IMR-90 (cell line): Measurements from ENCODE around the gene RNASE1. TPM values are rescaled to one million over a fixed set of nuclear protein-coding genes. Genes with fewer than 3 reads are reported as not detected.

Source experiments
- ATAC-seq: fragments of 200-7000 bp; cut with Tn5 transposase; 2 replicates; pipeline ENCODE4 v1.9.1; 2020; ENCODE audit warnings: low read depth, mild to moderate bottlenecking, moderate library complexity
- Bru-seq: library from RNA; stranded (reverse); fragments of 400-500 nt; gene quantifications from one replicate; lab custom pipeline; 2021; lab: Mats Ljungman, UMichigan
- BruChase-seq, 2 experiments: library from RNA; stranded (reverse); fragments of 400-500 nt; gene quantifications; one replicate each; lab custom pipeline; 2021; lab: Mats Ljungman, UMichigan
- BruUV-seq: library from RNA; stranded (reverse); fragments of 400-500 nt; replicated peaks from 2 replicates; lab custom pipeline; 2021; lab: Mats Ljungman, UMichigan
- CTCF ChIA-PET: fragments of 300-600 bp; formaldehyde crosslinking; extraction: SDS; loops from one replicate; lab custom pipeline; 2021; ENCODE audit warnings: antibody characterized with exemption; lab: Yijun Ruan, JAX
- POLR2A ChIA-PET: fragments of 300-600 bp; sonication (Branson Sonifier 250); formaldehyde crosslinking; loops from one replicate; lab custom pipeline; 2022; ENCODE audit warnings: antibody characterized with exemption; ENCODE audit not compliant: unreplicated experiment; lab: Charles Lee
- DNase-seq: peaks from one replicate; pipeline ENCODE4 v3.0.0; 2013
- H2AFZ ChIP-seq: replicated peaks from 2 replicates; pipeline ENCODE3; 2013; ENCODE audit warnings: low read length, mild to moderate bottlenecking; ENCODE audit not compliant: poor library complexity
- H2AK5ac ChIP-seq: 2 replicates; pipeline ENCODE4 v1.6.1; 2013; ENCODE audit warnings: low read depth, low read length, inconsistent platforms
- H2AK9ac ChIP-seq: replicated peaks from 2 replicates; pipeline ENCODE3; 2013; ENCODE audit warnings: mild to moderate bottlenecking, low read depth, low read length, moderate library complexity; ENCODE audit not compliant: poor library complexity
- H2BK120ac ChIP-seq: 2 replicates; pipeline ENCODE4 v1.6.1; 2013; ENCODE audit warnings: low read depth, low read length, inconsistent platforms
- H2BK15ac ChIP-seq: 3 replicates; pipeline ENCODE4 v1.6.1; 2013; ENCODE audit warnings: low read depth, low read length, inconsistent platforms
- H2BK20ac ChIP-seq: 2 replicates; pipeline ENCODE4 v1.6.1; 2013; ENCODE audit warnings: low read depth, mild to moderate bottlenecking, inconsistent platforms, low read length, moderate library complexity
- H2BK5ac ChIP-seq: 2 replicates; pipeline ENCODE4 v1.6.1; 2013; ENCODE audit warnings: mild to moderate bottlenecking, low read depth, low read length, inconsistent platforms; ENCODE audit not compliant: poor library complexity, severe bottlenecking
- H3K14ac ChIP-seq: replicated peaks from 2 replicates; pipeline ENCODE4 v1.6.1; 2013; ENCODE audit warnings: low read depth, low read length, inconsistent platforms
- H3K18ac ChIP-seq: 2 replicates; pipeline ENCODE4 v1.6.1; 2013; ENCODE audit warnings: low read depth, low read length, control low read depth
- H3K23ac ChIP-seq: 2 replicates; pipeline ENCODE4 v1.6.1; 2013; ENCODE audit warnings: low read depth, low read length, inconsistent platforms
- H3K27ac ChIP-seq: 2 replicates; pipeline ENCODE4 v1.5.1; 2013; ENCODE audit warnings: mild to moderate bottlenecking, control low read depth, low read length; ENCODE audit not compliant: insufficient read depth
- H3K27me3 ChIP-seq: 2 replicates; pipeline ENCODE4 v1.6.1; 2013; ENCODE audit warnings: low read length; ENCODE audit not compliant: control insufficient read depth, insufficient read depth
- H3K36me3 ChIP-seq: 2 replicates; pipeline ENCODE4 v1.6.1; 2013; ENCODE audit warnings: low read length, mixed read lengths; ENCODE audit not compliant: control insufficient read depth, insufficient read depth
- H3K4ac ChIP-seq: 2 replicates; pipeline ENCODE4 v1.6.1; 2013; ENCODE audit warnings: low read depth, low read length, inconsistent platforms
- H3K4me1 ChIP-seq: 2 replicates; pipeline ENCODE4 v1.6.1; 2013; ENCODE audit warnings: low read length, mixed read lengths; ENCODE audit not compliant: control insufficient read depth, insufficient read depth
- H3K4me2 ChIP-seq: 2 replicates; pipeline ENCODE4 v1.6.1; 2013; ENCODE audit warnings: low read depth, mild to moderate bottlenecking, control low read depth, low read length, moderate library complexity
- H3K4me3 ChIP-seq: 2 replicates; pipeline ENCODE4 v1.5.1; 2013; ENCODE audit warnings: low read depth, mild to moderate bottlenecking, control low read depth, low read length, moderate library complexity; ENCODE audit not compliant: insufficient read depth
- H3K56ac ChIP-seq: 2 replicates; pipeline ENCODE4 v1.6.1; 2013; ENCODE audit warnings: low read length, inconsistent platforms; ENCODE audit not compliant: insufficient read depth; ENCODE audit errors: extremely low read depth
- H3K79me1 ChIP-seq, 2 experiments: 2 replicates each; pipeline ENCODE4 v1.6.1; 2013; ENCODE audit warnings: low read length in 2 of 2, inconsistent platforms in 1 of 2, low read depth in 1 of 2
- H3K9ac ChIP-seq: 2 replicates; pipeline ENCODE4 v1.6.1; 2013; ENCODE audit warnings: low read depth, low read length, control low read depth
- H3K9me1 ChIP-seq: 2 replicates; pipeline ENCODE4 v1.6.1; 2013; ENCODE audit warnings: low read length, inconsistent platforms; ENCODE audit not compliant: insufficient read depth
- H3K9me3 ChIP-seq: 2 replicates; pipeline ENCODE4 v1.6.1; 2013; ENCODE audit warnings: low read length; ENCODE audit not compliant: control insufficient read depth, insufficient read depth
- H4K20me1 ChIP-seq: 2 replicates; pipeline ENCODE4 v1.6.1; 2013; ENCODE audit warnings: low read length, inconsistent platforms; ENCODE audit not compliant: insufficient read depth
- H4K5ac ChIP-seq: 2 replicates; pipeline ENCODE4 v1.6.1; 2013; ENCODE audit warnings: mild to moderate bottlenecking, low read depth, low read length, control low read depth
- H4K8ac ChIP-seq, 2 experiments: 2 replicates each; pipeline ENCODE4 v1.6.1; 2013; ENCODE audit warnings: low read depth in 2 of 2, low read length in 2 of 2, control low read depth in 1 of 2, inconsistent platforms in 1 of 2
- H4K91ac ChIP-seq: 2 replicates; pipeline ENCODE4 v1.6.1; 2013; ENCODE audit warnings: low read depth, low read length, inconsistent platforms; ENCODE audit not compliant: insufficient read depth
- MAZ ChIP-seq: IDR thresholded peaks from 2 replicates; pipeline ENCODE4 v1.6.1; 2012; ENCODE audit warnings: low read depth, mild to moderate bottlenecking, low read length, improper control_type of control experiment, moderate library complexity, borderline replicate concordance
- NFE2L2 ChIP-seq: fragments of 150-350 bp; IDR thresholded peaks from 2 replicates; pipeline ENCODE4 v1.6.1; 2016; ENCODE audit warnings: low read depth, mild to moderate bottlenecking, low read length
- POLR2A ChIP-seq: IDR thresholded peaks from 2 replicates; pipeline ENCODE4 v1.6.1; 2012; ENCODE audit warnings: mild to moderate bottlenecking, low read depth, low read length
- RCOR1 ChIP-seq: IDR thresholded peaks from 2 replicates; pipeline ENCODE4 v1.6.1; 2012; ENCODE audit warnings: mild to moderate bottlenecking, low read length, improper control_type of control experiment; ENCODE audit not compliant: insufficient replicate concordance
- SMC3 ChIP-seq: fragments of 150-350 bp; IDR thresholded peaks from 2 replicates; pipeline ENCODE4 v1.6.1; 2016; ENCODE audit warnings: low read depth, mild to moderate bottlenecking, antibody characterized with exemption, low read length, moderate library complexity
- WGBS, 2 experiments: methylation state at CpG; one replicate each; pipeline versions ENCODE4 v1.1.5 to v1.1.7; 2013; ENCODE audit warnings: missing lambda C conversion rate in 2 of 2; ENCODE audit not compliant: insufficient read length in 1 of 2; ENCODE audit errors: extremely low coverage in 2 of 2; 5-methylcytosine and 5-hydroxymethylcytosine counted together
- dilution Hi-C: fragments of 300-500 bp; cut with HindIII; formaldehyde crosslinking; loops from one replicate; pipeline ENCODE4 v1.14.3; 2018; ENCODE audit warnings: low sequenced_read_pairs; ENCODE audit not compliant: unreplicated experiment
- in situ Hi-C: fragments of 300-500 bp; cut with MboI; formaldehyde crosslinking; loops from 3 replicates; pipeline ENCODE4 v1.14.3; 2019; ENCODE audit warnings: low sequenced_read_pairs, inconsistent platforms, mixed read lengths
- intact Hi-C: fragments of 100-400 bp; cut with micrococcal nuclease; formaldehyde crosslinking; loops from 2 replicates; pipeline ENCODE4 v1.10.0; 2022
- long read RNA-seq: library from polyadenylated mRNA; unstranded; transcript quantifications from one replicate; pipeline ENCODE4 v2.0.0, GENCODE V29; 2021; ENCODE audit not compliant: unreplicated experiment
- polyA plus RNA-seq, 3 experiments: library from polyadenylated mRNA; depleted of rRNA; stranded (reverse); fragments of >200 nt; gene quantifications; 2 replicates each; pipeline ENCODE4 v1.2.3, GENCODE V29; 2012; ENCODE audit warnings: low replicate concordance in 1 of 3
- total RNA-seq: library from RNA; depleted of rRNA; stranded (reverse); fragments of >200 nt; gene quantifications from 2 replicates; pipeline ENCODE4 v1.2.3, GENCODE V29; 2012; rRNA removed

RNASE1 gene
- total RNA-seq (not detected in 2 replicates), polyA plus RNA-seq (2012; rRNA removed) (not detected in 2 replicates), Bru-seq, nascent RNA (not detected), BruChase-seq, experiment 1, labeled RNA remaining after a 6-hour chase (not detected), BruChase-seq, experiment 2, labeled RNA remaining after a 2-hour chase (not detected)
- polyA plus RNA-seq (2012; cell fraction: cytosol; rRNA removed): not detected in 2 replicates
- not detected in 2 replicates for polyA plus RNA-seq (2012; cell fraction: nucleus; rRNA removed; ENCODE audit: low replicate concordance)
- long read RNA-seq: 0 reads

GRCh38 chr14:20802341-20803084, at the start of gene RNASE1:
Gene RNASE1 (minus strand): TSS chr14:20802844. CDS start chr14:20802068, 776 bp downstream.
- intact Hi-C loops: no loop called here
- in situ Hi-C loops: no loop called here
- DNase-seq (no peak), ATAC-seq (no peak)
- no TSS peak for BruUV-seq
- Histone ChIP-seq H3K4me3 (no peak within 1 kb of the TSS), H2BK5ac (no peak within 1 kb of the TSS), H2AFZ (no peak within 1 kb of the TSS), H3K18ac (no peak within 1 kb of the TSS), H3K36me3 (no peaks in the 10 kb centered on the region), H3K4ac (no peak within 1 kb of the TSS), H3K27ac (no peak within 1 kb of the TSS), H2BK120ac (no peak within 1 kb of the TSS), H2AK5ac (no peak within 1 kb of the TSS), H3K9me1 (no peaks in the 10 kb centered on the region), H2AK9ac (no peak within 1 kb of the TSS), H3K23ac (no peak within 1 kb of the TSS), H4K8ac (no peak within 1 kb of the TSS), H3K9me3 (no peaks in the 10 kb centered on the region), H3K79me1 (no peaks in the 10 kb centered on the region), H3K14ac (no peak within 1 kb of the TSS), H2BK20ac (no peak within 1 kb of the TSS), H4K20me1 (no peaks in the 10 kb centered on the region), H4K91ac (no peak within 1 kb of the TSS), H3K4me2 (no peak within 1 kb of the TSS), H4K5ac (no peak within 1 kb of the TSS), H3K4me1 (no peaks in the 10 kb centered on the region), H2BK15ac (no peak within 1 kb of the TSS), H3K56ac (no peak within 1 kb of the TSS), H3K9ac (no peak within 1 kb of the TSS), H3K27me3 (no peaks in the 10 kb centered on the region)
- dilution Hi-C loops: no loop called here
- CTCF ChIA-PET: no interaction called here
- TF ChIP-seq RCOR1 (no peak), NFE2L2 (no peak), POLR2A (no peak), MAZ (no peak), SMC3 (no peak)
- POLR2A ChIA-PET: no interaction called here
- WGBS, 2 experiments: 45% methylated on average over 7 of the region's 11 CpGs; no CpG with 5 or more reads in 1 of the 2 experiments
